ENCODE results near the gene ACSM3.

ACSM3 gene

DNA sequence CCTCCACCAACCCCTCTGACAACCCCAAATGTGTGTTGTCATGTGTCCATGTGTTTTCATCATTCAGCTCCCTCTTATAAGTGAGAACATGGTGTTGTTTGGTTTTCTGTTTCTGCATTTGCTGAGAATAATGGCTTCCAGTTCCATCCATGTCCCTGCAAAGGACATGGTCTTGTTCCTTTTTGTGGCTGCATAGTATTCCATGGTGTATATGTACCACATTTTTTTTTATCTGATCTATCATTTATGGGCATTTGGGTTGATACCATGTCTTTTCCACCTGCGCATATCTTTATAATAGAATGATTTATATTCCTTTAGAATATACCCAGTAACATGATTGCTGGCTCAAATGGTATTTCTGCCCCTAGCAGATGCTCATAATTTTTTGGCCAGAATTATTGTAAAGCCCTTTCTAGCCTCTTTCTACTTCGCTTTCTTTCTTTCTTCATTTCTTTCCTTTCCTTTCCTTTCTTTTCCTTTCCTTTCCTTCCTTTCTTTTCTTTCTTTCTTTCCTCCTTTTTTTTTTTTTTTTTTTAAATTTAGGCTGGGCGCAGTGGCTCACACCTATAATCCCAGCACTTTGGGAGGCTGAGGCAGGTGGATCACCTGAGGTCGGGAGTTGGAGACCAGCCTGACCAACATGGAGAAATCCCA, 55.2 kb downstream of the ACSM3 start:
- Histone ChIP-seq H3K27me3 (ENCODE audit: insufficient read depth, poor library complexity, severe bottlenecking) (no peaks in the 10 kb centered on the region), H3K4me3 (replicated peaks; ENCODE audit: insufficient read depth, low read length) (no peak overlapping the region), H3K27ac (replicated peaks) (no peak overlapping the region)
- no peak for DNase-seq (ENCODE audit: low read depth in 1 of 2, low spot score in 1 of 2)
- TF ChIP-seq GABPA (IDR thresholded peaks at IDR 0.05; ENCODE audit: low read depth), result no peak
- no peak for TF ChIP-seq POLR2AphosphoS5 (IDR thresholded peaks at IDR 0.05; ENCODE audit: low read depth)
- TF ChIP-seq, protein P1, sequence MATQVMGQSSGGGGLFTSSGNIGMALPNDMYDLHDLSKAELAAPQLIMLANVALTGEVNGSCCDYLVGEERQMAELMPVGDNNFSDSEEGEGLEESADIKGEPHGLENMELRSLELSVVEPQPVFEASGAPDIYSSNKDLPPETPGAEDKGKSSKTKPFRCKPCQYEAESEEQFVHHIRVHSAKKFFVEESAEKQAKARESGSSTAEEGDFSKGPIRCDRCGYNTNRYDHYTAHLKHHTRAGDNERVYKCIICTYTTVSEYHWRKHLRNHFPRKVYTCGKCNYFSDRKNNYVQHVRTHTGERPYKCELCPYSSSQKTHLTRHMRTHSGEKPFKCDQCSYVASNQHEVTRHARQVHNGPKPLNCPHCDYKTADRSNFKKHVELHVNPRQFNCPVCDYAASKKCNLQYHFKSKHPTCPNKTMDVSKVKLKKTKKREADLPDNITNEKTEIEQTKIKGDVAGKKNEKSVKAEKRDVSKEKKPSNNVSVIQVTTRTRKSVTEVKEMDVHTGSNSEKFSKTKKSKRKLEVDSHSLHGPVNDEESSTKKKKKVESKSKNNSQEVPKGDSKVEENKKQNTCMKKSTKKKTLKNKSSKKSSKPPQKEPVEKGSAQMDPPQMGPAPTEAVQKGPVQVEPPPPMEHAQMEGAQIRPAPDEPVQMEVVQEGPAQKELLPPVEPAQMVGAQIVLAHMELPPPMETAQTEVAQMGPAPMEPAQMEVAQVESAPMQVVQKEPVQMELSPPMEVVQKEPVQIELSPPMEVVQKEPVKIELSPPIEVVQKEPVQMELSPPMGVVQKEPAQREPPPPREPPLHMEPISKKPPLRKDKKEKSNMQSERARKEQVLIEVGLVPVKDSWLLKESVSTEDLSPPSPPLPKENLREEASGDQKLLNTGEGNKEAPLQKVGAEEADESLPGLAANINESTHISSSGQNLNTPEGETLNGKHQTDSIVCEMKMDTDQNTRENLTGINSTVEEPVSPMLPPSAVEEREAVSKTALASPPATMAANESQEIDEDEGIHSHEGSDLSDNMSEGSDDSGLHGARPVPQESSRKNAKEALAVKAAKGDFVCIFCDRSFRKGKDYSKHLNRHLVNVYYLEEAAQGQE (IDR thresholded peaks at IDR 0.05; ENCODE audit: insufficient replicate concordance, low read depth), result no peak
- no peak for TF ChIP-seq SPI1 (IDR thresholded peaks at IDR 0.05; ENCODE audit: borderline replicate concordance, low read depth)
- no peak for TF ChIP-seq CTCF (IDR thresholded peaks at IDR 0.05; ENCODE audit: insufficient read depth, low read length)

DNA sequence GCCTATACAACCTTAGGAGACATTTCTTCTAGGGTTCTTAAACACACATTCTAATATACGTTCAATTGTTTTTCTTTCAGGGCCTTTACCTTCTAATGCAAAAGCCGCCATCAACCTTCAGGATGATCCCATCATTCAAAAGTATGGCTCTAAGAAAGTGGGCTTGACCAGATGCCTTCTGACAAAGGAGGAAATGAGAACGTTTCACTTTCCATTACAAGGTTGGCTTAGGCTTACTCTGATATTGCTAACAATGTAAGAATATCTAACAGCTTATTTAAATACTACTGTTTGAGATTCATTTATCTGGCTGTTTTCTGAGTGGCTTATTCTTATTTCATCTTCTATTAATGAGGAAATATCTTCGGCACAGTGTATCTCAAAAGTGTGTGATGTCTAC, 57.9 kb downstream of the ACSM3 start:
- DNase-seq (ENCODE audit: low read depth in 1 of 2, low spot score in 1 of 2), result no peak
- Histone ChIP-seq H3K27ac (replicated peaks) (peak overlapping the region; percentile 63), H3K4me3 (replicated peaks; ENCODE audit: insufficient read depth, low read length) (no peak overlapping the region), H3K27me3 (ENCODE audit: insufficient read depth, poor library complexity, severe bottlenecking) (no peaks in the 10 kb centered on the region)
- TF ChIP-seq POLR2AphosphoS5 (IDR thresholded peaks at IDR 0.05; ENCODE audit: low read depth) (no peak), CTCF (IDR thresholded peaks at IDR 0.05; ENCODE audit: insufficient read depth, low read length) (no peak), GABPA (IDR thresholded peaks at IDR 0.05; ENCODE audit: low read depth) (no peak)
- TF ChIP-seq, protein P1 (IDR thresholded peaks at IDR 0.05; ENCODE audit: insufficient replicate concordance, low read depth), result no peak

- TF ChIP-seq SPI1 (IDR thresholded peaks at IDR 0.05; ENCODE audit: borderline replicate concordance, low read depth) (peak; percentile 68), POLR2AphosphoS5 (IDR thresholded peaks at IDR 0.05; ENCODE audit: low read depth) (no peak)
- Histone ChIP-seq H3K27ac (replicated peaks) (peak overlapping the region; percentile 63), H3K27me3 (ENCODE audit: insufficient read depth, poor library complexity, severe bottlenecking) (no peaks in the 10 kb centered on the region), H3K4me3 (replicated peaks; ENCODE audit: insufficient read depth, low read length) (no peak overlapping the region)
- DNase-seq (ENCODE audit: low read depth in 1 of 2, low spot score in 1 of 2), result peak in 1 of 2 experiments; percentile 38
Measured at GRCh38 chr16:20822521-20823325, 58.9 kb downstream of the ACSM3 start.

GRCh38 chr16:20826039-20826566, 62.3 kb downstream of the ACSM3 start:
- no peak for TF ChIP-seq SPI1 (IDR thresholded peaks at IDR 0.05; ENCODE audit: borderline replicate concordance, low read depth)
- no peak for TF ChIP-seq POLR2AphosphoS5 (IDR thresholded peaks at IDR 0.05; ENCODE audit: low read depth)
- no peak for TF ChIP-seq CTCF (IDR thresholded peaks at IDR 0.05; ENCODE audit: insufficient read depth, low read length)
- no peak for TF ChIP-seq GABPA (IDR thresholded peaks at IDR 0.05; ENCODE audit: low read depth)
- TF ChIP-seq, protein P1 (IDR thresholded peaks at IDR 0.05; ENCODE audit: insufficient replicate concordance, low read depth), result no peak
- no peak overlapping the region for H3K27ac ChIP-seq (replicated peaks)
- DNase-seq (ENCODE audit: low read depth in 1 of 2, low spot score in 1 of 2), result no peak

More at GRCh38 chr16:20826039-20826566, 62.3 kb downstream of the ACSM3 start:
- H3K4me3 ChIP-seq (replicated peaks; ENCODE audit: insufficient read depth, low read length), result no peak overlapping the region
- no peaks in the 10 kb centered on the region for H3K27me3 ChIP-seq (ENCODE audit: insufficient read depth, poor library complexity, severe bottlenecking)

Data from HL-60 (cell line).